Activated T-cell treated with anti-CD3 and anti-CD28 coated beads for 48 hours (primary cell): ENCODE measurements around the gene CAMK2A.

Source experiments
- DNase-seq: peaks from one replicate; pipeline ENCODE4 v3.0.0-alpha.2; 2020; ENCODE audit warnings: low read depth

Gene CAMK2A

DNA sequence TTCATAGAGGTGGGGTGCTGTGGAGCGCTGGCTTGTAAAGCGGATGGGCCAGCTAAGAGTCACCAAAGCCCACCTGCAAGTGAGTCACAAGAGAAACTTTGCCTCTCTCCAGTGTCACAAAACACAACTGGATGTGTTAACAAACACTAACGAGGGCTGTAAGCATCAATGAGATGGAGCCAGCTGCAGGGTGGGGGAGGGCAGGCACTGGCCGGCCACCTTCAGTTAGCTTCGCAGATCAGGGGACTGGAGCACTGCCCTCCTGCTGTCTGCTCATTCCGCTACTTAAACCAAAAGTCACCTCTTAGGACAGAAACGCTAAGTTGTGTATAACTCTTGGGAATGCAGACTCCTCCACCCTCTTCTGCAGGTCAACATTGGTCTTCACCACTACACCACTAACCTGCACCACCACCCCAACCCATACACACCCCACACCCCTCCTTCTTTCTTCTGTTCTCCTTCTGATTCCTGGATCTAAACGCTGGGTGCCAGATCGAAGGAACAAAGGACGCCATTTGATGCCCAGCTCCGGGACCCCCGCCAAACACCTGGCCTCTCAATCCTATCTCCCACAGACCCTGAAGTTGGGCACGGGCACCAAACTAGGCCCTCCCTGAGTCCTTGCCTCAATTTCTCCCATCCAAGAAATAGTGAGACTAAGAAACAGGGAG, 11.1 kb upstream of the CAMK2A start:
- no peak for DNase-seq

DNA sequence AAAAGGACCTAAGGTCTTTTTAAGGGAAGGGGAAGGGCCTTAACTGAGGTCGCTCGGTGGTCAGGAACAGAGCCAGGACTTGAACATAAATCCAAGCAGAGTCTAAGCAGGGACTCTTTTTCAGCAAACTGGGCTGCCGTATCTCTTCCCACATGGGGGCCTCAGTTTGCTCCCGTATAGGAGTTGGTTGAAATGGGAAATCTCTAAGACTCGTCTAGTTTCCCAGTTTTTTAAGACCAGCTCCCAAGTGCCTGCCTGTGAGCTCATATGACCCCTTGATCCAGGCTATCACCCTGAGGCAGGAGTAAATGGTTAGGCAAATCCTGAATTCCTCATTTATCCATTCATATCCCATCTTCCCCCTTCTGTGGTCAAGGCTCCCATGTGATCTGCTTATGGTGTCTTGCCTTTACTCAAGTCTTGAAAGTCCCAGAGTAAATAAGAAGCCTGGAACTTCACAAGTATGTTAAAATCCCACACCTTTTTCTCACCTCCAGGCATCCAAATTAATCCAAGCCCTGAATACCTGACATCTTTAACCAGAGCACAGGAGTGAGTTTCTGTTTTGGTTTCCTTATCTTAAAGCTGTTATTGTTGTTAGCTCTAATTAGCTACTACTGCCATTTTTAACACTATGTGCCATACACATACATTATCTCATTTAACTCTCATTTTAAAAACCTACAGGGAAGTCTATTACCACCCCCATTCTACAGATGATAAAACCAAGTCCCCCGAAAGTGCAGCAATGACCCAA, 10.2 kb upstream of the CAMK2A start:
- DNase-seq, result no peak

DNA sequence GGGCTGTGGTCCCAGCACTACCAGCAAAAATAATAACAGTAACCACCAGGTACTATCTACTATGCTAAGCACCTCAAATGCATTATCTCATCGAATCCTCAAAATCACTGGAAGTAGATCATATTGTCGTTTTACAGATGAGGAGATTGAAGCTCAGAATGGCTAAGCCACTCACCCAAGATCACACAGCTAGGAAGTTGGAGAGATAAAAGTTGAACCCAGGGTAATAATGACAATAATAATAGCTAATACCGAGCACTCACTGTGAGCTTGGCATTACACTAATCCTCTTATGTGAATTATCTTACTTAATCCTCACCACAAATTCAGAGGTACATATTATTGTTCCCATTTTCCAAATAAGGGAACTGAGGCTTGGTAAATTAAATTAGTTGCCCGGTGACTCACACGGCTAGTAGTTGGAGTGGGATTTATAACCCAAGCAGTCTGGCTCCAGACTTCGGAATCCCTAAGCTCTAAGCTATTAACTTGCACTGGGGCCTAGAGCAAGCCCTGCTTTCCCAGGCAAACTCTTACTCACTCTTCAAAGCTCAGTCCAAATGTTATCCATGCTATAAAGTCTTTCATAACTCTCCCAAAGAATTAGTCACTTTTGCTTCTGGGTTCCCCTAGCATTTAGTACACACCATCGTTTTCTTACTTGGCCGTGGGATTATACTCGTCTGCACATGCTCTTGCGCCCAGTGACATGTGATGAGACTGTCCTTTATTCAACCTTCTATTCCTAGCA, 9.3 kb upstream of the CAMK2A start:
- DNase-seq, result no peak

DNA sequence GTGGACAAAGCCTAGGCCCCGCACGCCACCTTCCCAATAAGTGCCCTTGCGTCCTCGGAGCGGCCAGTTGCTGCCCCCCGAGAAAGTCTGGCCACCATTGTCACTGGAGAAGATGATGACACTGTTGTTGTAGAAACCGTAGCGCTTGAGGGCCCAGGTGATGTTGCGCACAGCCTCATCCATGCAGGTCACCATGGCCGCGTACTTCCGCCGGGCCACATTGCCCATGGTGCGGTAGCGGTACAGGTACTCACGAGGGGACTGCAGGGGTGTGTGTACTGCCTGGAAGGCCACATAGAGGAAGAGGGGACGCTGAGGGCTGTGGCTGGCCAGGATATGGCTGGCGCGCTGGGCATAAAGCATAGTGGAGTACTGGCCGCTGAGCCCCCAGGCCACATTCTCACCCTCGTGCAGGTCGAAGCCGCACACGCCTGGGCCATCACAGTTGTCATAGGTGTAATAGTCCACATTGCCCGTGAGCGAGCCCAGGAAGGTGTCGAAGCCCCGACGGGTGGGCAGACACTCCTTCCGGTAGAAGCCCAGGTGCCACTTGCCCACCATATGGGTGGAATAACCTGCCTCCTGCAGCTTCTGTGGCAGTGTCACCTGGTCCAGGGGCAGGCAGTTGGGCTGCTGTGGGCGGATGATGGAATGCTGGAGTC, 8.5 kb upstream of the CAMK2A start:
- DNase-seq, result no peak

DNA sequence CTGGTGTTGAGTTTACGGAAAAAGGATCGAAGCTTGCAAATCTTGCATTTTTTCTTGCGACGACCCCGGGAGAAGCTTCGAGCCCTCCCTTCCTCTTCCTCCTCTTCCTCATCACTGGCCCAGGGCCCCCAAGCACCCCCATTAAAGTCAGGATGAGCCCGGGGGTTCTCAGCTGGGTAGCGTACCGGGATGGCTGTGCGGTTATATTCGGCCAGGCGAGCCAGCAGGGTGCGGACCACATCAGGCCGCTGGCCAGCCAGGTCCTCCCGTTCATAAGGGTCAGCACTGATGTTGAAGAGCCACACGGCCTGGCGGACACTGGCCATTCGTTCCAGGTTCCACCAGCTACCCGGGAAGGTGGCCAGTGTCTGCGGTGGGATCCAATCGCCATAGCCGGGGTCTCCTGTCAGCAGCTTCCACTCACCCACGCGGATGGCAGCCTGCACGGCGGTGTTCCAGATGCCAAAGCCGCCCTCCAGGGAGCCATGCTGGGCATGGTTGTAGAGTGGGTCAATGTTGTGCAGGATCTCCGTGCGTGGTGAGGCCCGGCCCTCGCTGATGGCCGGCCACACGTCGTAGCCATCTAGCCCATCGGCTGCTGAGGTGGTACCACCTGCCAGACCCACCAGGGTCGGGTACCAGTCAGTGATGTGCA, 7.8 kb upstream of the CAMK2A start:
- DNase-seq, result no peak

DNA sequence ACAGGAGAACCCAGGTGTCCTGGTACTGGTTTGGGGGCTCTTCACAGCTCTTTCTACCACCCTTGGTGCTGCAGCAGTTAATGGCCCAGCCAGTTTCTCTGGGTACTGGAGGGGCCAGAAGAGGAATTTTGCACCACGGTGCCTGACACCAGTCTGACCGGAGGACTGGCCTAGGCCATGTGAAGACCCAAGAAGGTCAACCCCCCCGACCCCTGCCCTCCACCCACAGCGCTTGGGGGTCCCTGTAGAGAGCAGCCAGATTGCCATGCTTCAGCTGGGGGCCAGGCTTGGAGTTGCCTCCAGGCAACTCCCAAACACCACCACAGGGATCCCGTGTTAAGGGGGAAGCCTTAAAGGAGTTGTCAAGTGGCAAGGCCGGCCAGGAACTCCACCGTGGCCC, 6.9 kb upstream of the CAMK2A start:
- DNase-seq, result no peak

DNA sequence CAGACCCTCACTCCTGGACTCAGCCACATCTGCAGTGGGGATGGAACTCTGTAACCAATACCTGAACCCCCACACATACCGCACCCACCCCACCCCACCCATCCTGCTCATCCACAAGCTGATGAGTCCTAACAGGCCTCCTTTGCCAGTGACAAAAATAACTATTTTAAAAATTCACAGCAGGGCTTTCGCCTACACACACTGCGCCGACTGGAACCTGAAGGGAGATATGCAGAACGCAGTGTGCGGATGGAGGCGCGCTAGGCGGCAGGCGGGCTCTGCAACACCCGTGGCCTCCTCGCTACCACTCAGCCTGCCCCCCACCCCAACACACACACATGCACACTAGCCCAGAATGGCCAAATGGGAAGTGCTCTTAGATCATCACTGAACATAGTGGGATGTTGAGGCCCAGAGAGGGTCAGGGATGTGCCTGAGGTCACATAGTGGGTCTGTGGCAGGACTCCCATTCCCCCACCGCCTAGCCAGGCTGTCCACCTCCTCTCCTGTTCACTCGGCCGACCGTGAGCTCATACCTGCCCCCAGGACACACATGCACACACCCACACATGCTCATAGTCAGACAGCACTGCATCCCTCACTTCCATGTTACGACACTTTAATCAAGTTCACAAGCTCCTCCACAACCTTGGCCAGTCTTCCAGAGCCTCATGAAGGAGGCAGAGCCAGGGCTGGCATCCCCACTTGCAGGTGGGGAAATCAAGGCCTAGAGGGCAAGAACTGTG, 6.3 kb upstream of the CAMK2A start:
- no peak for DNase-seq

DNA sequence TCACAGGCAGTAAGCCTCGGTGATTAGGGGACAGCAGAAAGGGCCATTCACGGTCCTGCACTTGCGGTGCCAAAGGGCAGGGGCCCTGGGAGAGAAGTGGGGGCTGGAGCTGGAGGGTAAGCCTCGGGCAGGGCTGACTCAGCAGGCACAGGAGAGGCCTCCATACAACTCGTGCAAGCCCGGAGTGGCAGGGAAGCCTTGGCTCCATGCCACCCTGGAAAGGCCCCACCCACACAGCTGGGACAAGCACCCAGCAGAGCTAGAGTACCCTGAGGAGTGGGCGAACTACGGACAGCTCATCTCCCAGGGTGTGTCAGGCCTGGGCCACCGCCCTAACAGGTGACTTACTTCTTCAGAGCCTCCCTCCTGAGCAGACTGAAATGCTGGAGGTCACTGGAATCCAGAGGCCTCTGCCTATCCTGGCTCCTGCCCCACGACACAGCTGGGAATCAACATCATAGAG, 5.6 kb upstream of the CAMK2A start:
- no peak for DNase-seq

DNA sequence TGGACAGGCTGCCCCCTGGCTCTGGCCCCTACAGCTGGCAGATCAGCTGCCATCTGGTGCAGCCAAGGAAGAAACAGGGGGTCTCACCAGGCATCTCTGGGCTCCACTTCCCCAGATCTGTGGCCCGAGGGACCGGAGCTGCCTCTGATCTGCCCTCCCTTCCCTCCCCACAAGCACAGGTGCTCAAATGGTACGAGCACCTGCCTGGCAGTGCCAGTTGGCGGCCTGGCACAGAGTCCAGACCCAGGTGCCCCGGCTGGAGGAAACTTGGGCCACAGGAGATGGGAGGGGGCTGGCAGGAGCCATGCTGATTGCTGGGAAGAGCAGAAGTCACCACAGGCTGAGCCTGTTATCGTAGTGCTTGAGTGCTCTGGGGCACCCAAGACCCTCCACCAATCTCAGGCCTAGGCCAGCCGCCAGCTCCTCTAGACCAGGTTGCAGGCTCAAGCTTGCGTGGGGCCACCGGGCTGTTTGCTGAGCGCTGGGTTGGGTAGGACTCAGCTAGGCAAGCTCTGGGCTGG, 5.0 kb upstream of the CAMK2A start:
- DNase-seq, result no peak

DNA sequence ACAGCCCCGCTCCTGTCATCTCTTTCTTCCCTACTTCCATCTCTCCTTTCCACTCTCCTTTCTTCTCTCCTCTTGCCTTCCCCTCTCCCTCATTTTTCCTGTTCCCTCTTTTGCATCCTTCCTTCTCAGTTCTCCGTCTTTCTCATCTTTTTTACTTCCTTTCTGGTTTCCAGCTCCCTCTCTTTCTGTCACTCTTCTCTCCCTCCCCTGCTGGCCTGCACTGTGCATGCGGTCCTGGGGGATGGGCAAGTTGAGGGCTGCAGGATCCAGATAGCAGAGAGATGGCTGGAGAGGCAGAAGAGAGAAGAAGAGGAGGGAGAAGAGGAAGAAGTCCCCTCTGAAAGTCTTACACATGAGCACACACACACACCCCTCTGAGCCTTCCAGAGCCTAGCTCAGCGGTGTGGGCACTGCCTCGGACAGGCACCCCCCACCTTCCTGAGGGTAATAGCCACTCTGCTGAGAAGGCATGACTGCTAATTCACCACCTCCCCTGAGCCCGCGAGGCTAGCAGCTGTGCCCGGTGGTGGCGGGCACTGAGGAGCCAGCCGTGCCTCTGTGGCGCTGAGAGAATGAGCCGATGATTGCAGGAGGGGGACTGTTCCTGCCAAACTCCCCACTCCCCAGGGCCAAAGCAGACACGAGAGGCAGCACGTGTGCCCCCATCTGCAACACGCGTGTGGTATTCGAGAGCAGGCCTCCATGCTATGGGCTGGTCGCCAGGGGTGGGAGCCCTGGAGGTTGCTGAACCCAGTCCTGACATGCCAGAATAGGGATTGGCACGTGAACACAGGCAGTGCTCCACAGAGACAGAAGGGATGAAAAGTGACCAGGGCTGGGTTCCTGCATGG, 3.7 kb upstream of the CAMK2A start:
- DNase-seq, result no peak

DNA sequence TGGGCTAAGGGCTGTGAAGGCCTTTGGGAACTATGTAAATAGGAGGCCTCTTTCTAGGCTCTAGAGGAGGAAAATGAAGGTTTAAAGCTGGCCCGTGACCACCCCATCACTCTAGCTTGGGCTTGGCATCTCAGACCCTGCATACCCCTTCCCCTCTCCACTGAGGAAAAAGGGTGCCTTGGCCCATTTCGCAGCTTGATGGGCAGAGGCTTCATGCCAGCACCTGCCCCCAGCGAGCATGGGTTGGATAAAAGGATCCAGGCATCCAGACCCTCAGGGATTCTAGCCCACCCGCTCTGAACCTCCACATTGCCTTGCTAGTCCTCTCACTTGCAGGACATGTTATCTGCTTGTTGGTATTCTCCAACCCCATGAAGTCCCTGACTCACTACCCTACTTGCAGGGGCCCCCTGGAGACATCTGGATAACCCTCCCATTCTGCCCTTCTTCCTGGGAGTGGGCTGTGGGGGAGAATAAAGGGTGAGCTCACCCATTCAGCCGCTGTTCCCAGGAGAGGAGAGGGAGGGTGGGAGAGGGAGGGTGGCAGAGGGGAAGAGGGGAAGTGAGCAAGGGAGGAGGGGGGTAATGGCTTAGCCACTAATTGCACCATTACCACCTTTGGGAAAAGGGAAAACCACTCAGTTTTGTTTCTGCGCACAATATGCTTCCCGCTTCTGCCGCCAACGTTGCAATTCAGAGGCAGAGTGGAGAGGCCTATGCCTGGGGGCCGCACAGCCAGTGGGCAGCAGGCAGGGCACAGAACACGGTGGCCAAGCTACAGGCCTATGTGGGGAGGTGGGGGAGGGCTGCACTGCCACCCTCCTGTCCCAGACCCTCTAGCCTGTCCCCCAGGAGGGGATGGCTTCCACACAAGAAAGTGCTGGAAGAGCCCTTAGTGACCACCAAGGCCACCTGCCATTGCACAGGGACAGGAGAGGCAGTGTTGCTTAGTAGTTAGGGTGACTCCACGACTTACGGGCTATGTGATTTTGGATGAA, 2.1 kb upstream of the CAMK2A start:
- no peak for DNase-seq

DNA sequence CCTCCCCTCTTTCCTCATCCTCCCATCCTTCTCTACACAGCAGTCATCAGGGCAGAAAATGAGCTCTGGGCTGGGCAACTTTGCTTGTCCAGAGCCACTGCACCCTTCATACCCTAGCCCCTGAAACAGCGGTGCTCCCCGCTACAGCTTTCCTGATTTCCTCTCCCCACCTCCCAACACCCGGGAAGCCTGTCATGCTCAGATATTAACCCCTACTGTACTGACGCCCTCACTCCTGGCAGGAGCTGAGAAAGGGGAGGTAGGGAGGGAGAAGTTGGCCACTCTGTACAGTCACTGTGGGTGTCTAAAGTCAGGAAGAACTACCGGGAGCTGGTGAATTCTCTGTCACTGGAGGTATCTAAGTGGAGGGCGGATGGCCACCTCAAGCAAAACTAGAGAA, 782 bp downstream of the CAMK2A start:
- DNase-seq, result no peak

DNA sequence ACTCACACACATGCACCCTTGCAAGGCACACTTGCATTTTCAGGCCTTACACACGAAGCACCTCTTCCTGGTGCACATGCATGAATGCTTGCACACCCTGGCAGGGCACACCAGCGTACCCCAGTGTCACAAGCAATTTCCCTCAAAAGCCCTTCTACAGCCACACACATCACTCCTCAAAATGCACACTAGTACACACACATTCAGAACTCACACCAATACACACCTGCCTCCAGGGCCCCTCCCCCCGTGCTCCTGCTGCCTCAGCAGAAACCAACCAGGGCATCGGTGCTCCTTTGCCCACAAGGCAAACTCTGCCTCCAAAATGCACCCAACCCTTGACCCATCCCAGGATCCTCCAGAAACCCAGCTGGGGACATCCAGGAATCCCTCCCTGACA, 1.2 kb downstream of the CAMK2A start:
- DNase-seq, result no peak

DNA sequence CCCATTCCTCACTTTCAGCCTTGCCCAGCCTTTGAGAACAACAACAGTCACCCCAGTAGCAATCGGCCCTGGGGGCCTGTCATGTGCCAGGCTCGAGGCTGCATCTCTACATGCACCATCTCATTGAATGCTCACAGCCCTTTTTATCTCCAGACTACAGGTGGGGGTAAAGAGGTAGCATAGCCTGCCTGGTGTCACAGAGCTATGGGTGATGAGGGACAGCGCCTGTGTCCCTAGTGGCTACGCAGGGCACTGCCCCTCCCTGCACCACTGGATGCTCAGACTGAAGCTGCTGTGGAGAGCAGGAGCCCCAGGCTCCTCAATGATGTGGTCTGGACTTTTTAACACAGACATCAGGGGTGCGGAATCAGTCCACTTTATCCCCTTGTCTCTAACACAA, 2.8 kb downstream of the CAMK2A start:
- DNase-seq, result no peak

DNA sequence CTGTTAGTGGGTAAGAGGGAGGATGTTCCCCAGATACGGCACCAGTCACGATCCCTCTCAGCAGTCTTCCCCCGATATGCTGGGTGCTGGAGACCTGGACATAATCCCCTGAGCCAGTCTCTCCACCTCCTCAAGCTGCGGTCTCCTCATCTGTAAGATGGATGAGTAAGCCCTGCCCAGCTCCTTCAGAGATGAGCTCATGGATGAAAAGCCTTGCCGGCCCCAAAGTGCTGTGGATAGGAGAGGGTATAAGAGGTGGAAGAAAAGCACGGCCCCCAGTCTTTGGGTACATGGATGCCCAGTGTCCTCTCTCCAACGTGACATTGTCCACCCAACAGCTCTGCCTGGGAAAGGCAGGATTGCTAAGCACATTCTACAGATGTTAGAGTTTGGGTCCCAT, 4.5 kb downstream of the CAMK2A start:
- DNase-seq, result no peak

DNA sequence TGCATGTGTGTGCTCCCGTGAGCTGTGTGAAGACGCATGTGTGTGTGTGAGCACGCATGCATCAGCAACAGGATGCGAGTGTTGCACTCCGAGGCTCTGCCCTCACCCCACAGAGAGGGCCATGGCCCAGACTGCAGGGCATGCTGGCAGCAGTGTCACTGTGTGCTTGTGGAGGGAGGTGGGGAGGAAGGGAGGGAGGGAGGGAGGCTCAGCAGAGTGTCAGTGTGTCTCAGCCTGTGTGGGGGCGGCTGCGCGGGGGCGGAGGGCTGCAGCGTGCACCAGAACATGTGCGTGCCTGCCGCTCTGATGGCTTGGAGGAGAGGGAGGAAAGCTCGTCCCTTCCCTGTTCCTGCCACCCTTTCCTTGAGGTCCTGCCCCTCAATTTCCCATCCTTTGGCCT, 5.3 kb downstream of the CAMK2A start:
- no peak for DNase-seq

DNA sequence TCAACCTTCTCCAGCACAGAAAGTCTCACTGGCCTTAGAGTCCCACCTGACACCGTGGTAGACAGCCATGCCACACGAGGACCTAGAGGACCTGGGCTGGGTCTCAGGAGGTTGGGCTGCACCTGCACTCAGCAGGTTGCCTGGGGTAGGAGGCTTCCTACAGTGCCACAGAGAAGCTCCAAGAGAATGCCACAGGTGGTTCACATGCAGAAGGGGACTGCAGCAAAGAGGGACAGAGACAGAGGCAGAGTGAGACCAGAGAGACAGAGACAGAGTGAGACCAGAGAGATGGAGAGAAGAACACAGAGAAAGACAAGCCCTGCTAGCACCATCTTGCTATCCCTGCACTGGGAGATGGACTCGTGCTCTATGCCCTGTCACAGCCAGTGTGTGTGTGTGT, 5.7 kb downstream of the CAMK2A start:
- DNase-seq, result no peak

DNA sequence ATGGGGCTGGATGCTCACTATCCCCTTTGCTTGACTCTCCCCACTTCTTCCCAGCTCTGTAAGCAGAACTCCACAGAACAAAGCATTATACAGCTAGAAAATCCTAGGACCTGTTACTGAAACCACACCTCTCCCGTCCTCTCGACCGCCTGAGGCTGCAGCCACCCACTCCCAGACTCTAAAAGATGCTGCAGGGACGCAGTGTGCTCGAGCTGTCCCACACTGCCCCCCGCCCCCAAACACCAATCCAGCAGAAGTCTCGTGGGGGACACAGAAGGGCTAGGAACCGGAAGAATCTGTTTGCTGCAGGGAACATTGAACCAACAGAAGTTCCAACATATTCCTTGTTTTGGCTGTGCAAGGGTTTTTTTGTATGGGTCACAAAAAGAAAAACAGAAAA, 7.6 kb downstream of the CAMK2A start:
- DNase-seq, result no peak
